NCI-H2081 treated with DMSO at 0.1 percent for 48 hours (cell line): ENCODE measurements around the gene INTS7.

Source experiments
- DNase-seq: peaks from one replicate; lab custom pipeline; 2025; lab: John Stamatoyannopoulos, UW

INTS7 gene, protein sequence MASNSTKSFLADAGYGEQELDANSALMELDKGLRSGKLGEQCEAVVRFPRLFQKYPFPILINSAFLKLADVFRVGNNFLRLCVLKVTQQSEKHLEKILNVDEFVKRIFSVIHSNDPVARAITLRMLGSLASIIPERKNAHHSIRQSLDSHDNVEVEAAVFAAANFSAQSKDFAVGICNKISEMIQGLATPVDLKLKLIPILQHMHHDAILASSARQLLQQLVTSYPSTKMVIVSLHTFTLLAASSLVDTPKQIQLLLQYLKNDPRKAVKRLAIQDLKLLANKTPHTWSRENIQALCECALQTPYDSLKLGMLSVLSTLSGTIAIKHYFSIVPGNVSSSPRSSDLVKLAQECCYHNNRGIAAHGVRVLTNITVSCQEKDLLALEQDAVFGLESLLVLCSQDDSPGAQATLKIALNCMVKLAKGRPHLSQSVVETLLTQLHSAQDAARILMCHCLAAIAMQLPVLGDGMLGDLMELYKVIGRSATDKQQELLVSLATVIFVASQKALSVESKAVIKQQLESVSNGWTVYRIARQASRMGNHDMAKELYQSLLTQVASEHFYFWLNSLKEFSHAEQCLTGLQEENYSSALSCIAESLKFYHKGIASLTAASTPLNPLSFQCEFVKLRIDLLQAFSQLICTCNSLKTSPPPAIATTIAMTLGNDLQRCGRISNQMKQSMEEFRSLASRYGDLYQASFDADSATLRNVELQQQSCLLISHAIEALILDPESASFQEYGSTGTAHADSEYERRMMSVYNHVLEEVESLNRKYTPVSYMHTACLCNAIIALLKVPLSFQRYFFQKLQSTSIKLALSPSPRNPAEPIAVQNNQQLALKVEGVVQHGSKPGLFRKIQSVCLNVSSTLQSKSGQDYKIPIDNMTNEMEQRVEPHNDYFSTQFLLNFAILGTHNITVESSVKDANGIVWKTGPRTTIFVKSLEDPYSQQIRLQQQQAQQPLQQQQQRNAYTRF

DNA sequence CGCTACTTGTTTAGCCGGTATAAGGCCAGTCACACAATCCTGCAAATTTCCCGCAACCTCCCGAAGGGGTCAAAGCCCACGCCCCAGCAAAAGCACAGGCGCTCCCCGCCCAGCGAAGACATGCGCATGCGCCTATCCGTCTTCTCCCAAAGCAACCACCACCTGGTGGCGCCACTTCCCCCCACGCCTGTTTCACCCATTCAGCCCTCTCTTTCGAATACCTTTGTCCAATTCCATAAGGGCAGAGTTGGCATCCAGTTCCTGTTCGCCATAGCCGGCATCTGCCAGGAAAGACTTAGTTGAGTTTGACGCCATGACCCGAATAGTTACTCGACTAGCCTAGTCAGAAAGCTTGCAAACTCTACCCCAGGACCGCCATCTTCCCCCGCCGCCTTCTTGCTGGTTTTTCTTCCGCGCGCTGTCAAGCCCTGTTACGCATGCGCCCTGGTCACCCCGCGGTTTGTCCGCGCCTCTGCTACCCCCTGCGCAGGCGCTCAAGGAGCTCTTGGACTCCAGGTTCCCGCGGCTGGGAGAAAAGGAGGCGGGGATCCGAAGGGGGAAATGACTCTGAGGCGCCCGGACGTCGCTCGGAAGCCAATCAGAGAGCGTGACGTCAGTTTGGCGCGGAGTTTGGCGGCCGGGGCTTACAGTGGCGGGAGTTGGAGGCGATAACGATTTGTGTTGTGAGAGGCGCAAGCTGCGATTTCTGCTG, at the start of gene INTS7, which contains the start of gene DTL:
Gene INTS7 (minus strand): TSS at position 435 of the 712 bp plus-strand sequence. CDS start 120 bp downstream, at position 315.
Gene DTL (plus strand): TSS at position 626 of the 712 bp plus-strand sequence. CDS start 143 bp downstream, outside the sequence.
- peak; percentile 98 for DNase-seq

DNA sequence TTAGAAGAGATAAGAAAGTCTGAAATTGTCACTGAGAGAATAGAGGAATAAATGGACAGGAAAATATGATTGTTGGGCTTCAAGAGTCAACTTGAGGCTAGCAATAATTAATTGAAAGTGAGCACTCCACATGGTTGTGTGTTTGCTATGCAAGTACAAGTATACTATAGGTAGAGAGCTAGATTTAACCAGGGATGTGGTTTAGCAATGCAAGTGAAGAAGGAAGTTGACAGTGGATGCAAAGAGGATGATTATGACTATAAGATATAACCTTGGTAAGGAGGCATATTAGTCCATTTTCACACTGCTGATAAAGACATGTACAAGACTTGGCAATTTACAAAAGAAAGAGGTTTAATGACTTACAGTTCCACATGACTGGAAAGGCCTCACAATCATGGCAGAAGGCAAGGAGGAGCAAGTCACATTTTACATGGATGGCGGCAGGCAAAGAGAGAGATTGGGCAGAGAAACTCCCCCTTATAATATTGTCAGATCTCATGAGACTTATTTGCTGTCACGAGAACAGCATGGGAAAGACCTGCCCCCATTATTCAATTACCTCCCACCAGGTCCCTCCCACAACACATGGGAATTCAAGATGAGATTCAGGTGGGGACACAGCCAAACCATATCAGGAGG, 47.5 kb upstream of the INTS7 start:
- DNase-seq: no peak

DNA sequence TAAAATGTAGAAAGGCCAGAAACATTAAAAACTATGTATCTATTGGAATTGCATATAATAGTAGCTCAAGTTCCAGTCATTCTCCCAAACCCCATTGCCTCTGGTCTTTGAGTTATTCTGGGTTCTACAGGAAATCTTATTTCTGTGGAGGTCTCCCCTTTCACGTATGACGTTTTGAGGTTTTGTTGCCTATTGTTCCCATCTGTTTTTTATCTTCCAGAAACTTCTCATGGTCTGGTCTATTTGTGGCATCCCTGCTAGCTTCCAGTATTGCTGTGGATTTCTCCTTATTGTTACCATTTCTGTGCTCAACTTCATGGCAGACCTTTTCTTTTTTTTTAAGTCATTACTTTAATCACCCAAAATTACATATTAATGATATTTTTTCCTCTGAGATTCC, 43.5 kb upstream of the INTS7 start:
- DNase-seq: no peak

DNA sequence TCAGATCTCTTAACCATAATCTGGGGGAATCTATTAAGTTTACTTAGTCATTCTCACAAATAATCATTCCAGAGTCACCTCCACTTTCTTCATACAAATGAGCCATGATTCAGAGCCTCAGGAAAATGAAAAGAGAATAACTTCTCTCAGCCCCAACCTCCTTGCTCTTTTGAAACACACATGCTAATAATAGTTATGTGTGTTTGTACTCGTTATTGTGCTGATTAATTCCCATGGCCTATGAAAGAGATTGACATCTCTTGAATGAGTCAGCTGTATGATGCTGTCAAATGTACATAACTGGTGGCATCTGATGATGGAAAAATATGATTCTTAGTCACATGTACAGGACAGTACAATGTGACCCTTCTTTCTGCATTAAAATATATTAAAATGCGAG, 41.7 kb upstream of the INTS7 start:
- no peak for DNase-seq

DNA sequence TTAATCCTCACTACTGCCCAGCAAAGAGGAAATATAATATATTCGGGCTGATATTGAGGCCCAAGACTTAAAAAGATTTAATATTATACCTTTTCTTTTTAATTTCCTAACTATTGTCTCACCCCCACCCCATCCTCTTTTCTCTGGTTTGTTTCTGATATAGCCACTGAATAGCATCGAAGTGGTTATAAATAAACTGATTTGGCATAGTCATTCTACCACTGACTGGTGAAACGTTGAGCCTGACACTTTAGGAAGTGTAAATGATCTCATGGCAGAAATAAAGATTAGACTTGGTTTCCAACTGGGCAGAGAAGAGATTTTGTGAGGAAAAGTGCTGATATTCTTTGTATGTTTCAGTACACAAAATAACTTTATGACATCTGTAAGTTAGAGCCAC, 39.5 kb upstream of the INTS7 start:
- no peak for DNase-seq

DNA sequence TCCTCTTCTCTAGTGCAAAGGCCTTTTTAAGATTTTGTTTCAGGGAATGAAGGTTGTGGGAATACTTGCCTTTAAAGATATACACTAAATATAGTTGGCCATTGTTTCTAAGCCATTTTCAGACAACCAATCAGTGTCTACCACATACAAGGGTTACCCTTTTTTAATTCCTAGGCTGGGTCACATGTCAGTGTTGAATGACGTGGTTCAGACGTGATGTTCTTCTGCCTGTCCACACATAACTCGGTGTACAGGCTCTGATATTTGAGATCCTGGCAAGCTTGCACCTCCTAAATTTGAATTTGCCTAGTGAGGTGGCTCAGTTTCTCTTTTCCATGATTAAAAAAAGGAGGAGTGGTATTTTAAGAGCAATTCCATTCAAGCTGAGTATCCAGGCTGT, 39.0 kb upstream of the INTS7 start:
- DNase-seq: no peak

DNA sequence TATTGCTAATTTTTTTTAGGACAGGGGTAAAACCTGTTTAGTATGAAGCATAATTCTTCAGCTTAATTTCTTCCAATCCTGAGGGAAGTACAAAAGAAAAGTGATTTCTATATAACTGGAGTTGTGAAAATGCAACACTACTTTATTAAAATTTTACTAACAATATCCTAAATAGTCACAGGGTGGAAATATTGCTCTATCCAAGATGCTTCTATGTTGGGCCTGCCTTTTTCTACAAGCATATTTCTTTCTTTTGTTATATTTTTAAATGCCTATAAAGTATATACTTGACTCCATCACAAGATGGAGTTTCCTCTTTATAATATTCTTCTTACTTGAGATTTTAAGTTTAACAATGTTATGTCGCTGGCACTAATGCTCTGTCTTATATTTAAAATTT, 38.1 kb upstream of the INTS7 start:
- no peak for DNase-seq

DNA sequence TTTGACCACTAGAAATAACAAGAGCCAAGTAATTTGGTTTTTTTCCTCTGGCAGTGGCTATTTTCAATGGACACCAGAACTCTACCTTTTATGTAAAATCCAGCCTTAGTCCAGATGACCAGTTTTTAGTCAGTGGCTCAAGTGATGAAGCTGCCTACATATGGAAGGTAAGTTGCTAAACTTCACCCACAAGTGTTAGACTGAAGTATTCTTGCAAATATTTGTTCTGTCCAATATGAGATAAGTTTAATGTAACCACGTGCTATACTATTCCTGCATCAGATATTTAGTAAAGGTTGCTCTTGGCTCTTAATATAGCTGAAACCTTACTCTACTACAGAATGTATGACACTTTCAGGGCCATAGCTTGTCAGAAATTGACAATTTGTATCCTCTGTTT, 36.7 kb upstream of the INTS7 start:
- DNase-seq: no peak

DNA sequence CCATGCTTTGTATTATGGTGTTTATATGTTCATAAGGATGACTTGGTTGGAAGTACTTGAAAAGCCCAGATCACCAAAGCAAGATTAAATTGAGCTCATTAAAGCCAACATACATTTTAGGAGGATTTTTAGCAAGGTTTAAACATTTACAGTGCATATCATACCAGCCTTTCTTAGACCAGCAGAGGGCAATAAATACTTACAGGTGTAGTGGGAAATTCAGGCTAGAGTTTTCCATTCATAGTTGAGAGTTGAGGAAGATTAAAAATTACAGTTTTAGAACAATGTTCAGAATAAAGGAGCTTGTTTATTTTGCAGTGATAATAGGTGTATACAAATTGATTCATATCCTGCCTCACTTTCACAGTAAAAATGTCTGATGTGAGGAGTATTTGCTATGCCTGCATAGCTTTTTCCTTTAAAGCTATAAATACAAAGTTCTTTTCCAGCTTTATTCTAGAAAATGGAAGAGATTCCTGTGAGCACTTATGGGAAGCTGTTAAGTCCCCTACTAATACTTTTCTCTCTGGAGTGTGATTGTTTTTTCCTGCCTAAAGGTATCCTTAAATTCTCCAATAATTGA, 35.5 kb upstream of the INTS7 start:
- no peak for DNase-seq

DNA sequence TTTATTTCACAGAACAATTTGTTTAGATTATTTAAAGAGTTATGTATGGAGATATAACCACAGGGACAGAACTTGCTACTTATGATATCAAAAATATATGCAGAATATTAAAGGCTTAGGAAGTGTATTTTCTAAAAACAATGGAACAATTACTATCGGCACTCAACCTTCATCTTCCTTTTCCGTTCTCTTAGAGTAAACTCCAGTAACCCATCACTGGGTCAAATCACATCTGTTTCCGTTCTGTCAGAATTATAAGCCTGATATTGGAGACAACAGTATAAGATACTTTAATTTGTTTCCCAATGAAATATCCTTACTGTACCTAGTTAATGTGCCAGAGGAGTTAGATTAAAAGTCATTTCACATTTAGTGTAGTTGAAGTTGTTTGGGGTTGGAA, 32.4 kb upstream of the INTS7 start:
- no peak for DNase-seq

DNA sequence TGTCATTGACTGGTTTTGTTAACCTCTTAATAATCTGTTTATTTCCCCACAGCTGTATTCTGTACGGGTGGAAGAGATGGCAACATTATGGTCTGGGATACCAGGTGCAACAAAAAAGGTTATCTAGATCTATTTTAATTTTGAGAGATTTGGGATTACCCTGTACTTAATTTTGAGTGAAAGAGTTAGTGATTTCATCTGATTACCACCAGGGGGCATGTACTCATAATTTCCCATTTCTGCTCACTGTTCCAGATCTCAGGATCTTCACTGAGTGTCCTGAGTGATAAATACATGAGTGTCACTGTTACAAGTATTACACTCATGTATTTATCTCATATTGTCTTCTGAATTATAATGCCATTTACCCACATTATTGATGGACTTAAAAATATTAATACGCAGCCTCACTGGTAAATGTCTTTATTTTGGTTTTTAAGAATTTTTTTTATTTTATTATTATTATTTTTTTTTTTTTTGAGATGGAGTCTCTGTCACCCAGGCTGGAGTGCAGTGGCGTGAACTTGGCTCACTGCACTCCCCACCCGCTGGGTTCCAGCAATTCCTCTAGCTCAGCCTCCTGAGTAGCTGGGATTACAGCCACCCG, 27.6 kb upstream of the INTS7 start:
- DNase-seq: no peak

DNA sequence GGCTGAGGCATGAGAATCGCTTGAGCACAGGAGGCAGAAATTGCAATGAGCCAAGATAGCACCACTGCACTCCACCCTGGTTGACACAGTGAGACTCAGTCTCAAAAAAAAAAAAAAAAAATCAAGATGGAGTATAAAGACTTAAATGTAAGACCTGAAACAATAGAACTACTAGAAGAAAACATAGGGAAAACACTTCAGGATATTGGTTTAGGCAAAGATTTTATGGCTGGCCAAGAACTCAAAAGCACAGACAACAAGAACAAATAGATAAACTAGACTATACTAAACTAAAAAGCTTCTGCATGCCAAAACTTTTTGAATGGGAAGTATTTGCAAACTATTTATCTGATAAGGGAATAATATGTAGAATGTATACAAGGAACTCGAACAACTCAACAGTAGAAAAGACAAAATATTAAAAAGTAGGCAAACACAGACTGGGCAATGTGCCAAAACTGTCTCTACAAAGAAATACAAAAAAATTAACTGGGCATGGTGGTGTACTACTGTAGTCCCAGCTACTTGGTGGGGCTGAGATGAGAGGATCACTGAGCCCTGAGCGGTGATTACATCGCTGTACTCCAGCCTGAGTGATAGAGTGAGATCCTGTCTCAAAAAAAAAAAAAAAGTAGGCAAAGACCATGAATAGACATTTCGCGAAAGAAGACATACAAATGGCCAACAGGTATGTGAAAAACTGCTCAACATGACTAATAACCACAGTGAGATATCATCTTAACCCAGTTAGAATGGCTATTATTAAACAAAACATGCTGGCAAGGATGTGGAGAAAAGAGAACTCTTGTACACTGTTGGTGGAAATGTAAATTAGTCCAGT, 25.5 kb upstream of the INTS7 start:
- no peak for DNase-seq

DNA sequence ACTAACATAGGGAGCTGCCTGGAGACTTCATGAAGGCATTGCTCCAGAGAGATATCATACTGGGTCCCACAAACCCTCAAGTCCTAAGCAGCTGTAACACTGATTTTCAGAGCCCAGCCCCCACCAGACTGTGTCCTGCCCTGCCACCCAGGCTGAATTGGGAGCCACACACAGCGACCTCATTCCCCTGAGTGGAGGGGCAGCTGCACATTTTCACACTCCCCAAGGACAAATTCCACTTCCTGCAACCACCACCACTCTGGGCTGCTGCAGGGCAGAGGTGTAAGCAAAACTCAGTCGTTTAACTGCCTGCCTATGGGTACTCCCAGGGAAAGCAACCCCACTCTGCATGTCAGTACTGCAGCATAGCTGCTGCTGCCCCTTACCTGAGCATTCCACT, 20.0 kb upstream of the INTS7 start:
- no peak for DNase-seq

DNA sequence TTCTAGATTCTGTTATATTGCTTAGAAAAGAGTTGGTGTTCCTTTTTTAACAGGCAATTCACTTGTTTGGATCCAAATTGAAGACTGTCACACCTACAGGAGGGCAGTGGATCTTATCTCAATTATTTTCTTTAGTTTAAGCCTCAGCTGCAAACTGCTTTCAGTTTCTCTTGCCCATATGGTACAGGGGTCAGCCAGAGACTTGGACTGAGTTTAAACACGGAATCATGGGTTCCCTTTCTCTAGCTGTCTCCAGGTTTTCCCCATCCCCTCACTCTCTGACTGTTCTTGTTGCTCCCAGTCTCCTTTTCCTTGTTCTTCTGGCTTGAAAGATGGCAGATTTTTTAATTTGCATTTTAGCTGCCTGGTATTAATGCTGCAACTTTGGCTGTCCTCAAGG, 18.6 kb upstream of the INTS7 start:
- no peak for DNase-seq

DNA sequence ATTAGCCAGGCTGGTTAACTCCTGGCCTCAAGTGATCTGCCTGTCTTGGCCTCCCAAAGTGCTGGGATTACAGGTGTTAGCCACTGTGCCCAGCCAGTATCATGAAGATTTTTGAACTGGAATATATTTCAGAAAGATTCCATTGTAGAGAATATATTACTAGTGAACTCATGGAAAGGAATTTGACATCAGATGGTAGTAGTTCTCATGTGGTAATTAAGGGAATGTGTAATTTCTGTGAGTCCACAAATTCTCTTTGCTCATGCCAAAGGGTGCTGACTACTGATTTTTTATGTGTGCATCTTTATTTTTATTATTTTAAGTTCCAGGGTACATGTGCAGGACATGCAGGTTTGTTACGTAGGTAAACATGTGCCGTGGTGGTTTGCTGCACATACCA, 10.6 kb upstream of the INTS7 start:
- DNase-seq: no peak

DNA sequence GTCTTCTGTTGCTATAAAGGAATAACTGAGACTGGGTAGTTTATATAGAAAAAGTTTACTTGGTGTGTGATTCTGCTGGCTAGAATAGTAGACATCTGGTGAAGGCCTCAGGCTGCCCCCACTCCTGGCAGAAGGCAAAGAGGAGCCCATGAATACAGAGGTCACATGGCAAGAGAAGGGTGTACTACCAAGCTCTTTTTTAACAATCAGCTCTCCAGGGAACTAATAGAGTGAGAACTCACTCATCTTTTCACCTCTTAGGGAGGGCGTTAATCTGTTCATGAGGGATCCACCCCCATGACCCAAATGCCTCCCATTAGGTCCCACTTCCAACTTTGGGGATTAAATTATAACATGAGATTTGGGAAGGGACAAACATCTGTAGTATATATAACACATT, 9.5 kb upstream of the INTS7 start:
- DNase-seq: no peak

DNA sequence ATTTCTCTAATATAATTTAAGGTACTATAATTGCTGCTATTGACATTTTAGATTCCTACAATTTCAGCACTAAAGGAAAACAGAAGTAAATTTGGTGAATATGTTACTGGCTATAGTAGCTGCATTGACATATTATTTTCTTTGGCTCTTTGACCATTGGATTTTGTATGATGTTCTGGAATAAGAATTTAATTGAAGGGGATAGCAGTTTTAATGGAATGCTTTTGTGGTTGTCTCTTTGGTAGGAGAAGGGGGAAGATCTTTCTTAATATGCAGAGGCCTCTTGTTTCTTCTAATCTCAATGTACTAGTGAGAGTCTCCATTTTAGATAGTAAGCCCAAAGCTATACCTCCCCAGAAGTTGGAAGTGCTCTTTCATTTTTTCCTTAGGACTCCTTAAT, 7.1 kb upstream of the INTS7 start:
- DNase-seq: no peak

DNA sequence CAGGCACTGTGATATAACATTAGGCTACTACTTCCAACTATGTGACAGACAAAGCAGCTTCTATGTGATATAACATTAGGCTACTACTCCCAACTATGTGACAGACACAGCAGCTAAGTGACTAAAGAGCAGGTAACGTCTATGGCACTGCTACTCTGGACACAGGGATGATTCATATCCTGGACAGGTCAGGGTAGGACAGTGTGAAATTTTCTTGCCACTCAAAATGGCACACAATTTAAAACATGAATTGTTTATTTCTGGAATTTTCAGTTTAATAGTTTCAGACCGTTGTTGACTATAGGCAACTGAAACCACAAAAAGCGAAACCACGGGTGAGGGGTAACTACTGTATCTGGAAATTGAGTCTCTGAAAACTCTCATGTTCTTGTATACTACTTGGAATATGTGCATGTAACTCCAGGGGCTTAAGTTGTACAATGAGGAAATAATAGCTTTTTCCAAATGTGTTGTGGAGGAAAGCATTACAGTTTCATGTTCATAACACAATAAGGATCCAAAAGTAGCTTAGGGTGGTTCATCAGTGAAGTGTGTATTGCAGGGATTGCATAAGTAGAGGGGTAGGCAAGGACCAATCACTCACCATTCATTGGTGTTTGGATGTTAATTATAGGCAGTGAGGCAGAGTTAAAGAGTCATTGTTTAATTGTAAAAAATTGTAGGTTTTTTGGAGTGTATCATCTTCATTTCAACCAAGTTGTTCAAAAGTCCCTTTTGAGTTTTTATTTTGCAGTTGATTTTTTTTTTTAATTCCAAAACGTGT, 5.5 kb upstream of the INTS7 start:
- DNase-seq: no peak

DNA sequence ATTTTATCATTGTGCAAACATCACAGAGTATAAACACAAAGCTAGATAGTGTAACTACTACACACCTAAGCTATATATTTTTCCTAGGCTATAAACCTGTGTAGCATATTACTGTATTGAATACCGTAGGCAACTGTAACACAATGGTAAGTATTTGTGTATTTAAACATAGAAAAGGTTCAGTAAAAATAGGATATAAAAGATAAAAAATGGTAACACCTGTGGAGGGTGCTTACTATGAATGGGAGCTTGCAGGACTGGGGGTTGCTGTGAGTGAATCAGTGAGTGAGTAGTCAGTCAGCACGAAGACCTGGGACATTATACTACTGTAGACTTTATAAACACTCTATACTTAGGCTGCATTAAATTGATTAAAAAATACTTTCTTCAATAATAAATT, 4.3 kb upstream of the INTS7 start:
- DNase-seq: no peak
